HL-60/S4 treated with retinoic acid at 250 ng/mL for 4 days and 3 days (cell line): ENCODE data around the gene AP1G2.
"Not testable (repeated sequence)": the region's sequence is repeated elsewhere in the genome, so short reads cannot be mapped to it uniquely, and the experiment has no call there.

ENCODE experiments used
- in situ Hi-C: fragments of 300-500 bp; cut with MboI; formaldehyde crosslinking; loops from 2 replicates; pipeline ENCODE4 v1.7.0; 2022; ENCODE audit warnings: low sequenced_read_pairs

The AP1G2 gene, protein sequence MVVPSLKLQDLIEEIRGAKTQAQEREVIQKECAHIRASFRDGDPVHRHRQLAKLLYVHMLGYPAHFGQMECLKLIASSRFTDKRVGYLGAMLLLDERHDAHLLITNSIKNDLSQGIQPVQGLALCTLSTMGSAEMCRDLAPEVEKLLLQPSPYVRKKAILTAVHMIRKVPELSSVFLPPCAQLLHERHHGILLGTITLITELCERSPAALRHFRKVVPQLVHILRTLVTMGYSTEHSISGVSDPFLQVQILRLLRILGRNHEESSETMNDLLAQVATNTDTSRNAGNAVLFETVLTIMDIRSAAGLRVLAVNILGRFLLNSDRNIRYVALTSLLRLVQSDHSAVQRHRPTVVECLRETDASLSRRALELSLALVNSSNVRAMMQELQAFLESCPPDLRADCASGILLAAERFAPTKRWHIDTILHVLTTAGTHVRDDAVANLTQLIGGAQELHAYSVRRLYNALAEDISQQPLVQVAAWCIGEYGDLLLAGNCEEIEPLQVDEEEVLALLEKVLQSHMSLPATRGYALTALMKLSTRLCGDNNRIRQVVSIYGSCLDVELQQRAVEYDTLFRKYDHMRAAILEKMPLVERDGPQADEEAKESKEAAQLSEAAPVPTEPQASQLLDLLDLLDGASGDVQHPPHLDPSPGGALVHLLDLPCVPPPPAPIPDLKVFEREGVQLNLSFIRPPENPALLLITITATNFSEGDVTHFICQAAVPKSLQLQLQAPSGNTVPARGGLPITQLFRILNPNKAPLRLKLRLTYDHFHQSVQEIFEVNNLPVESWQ

DNA sequence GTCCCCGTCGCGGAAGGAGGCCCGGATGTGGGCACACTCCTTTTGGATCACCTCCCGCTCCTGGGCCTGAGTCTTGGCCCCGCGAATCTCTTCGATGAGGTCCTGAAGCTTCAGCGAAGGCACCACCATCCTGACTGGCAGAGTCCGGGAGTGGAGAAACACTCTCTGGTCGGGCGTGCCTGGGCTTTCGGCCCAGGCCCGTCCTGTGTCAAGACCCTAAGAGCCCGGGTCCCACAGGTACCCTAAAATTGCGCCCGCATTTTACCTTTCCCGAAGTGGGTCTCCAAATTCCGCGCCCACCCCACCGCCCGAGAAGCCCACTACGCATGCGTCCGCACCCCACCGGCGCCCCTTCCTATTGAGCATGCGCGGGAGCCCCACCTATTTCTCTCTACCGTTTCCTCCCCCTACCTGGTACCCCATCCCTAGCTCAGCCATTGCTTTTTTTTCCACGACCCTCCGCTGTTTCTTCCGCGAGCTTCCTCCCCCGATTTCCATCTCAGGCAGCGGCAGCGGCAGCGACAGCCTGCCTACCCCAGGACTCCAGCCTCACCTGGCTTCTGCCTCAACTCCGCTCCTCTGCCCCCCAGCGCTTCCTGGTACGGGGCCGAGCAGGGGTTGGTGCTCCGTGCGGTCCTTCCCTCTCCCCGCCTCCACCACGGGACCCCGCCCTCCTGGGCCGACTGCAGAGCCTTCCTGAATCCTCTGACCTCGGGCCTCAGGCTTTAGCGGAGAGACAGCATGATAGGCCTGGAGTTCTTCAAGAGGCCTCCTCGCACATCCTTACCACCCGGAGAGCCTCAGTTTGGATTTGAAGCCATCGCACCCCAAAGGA, at the start of gene AP1G2:
TSS of gene AP1G2 (minus strand) at position 606 of the 835 bp plus-strand sequence. CDS start at position 129, 477 bp downstream.
- in situ Hi-C loops = no loop called here

DNA sequence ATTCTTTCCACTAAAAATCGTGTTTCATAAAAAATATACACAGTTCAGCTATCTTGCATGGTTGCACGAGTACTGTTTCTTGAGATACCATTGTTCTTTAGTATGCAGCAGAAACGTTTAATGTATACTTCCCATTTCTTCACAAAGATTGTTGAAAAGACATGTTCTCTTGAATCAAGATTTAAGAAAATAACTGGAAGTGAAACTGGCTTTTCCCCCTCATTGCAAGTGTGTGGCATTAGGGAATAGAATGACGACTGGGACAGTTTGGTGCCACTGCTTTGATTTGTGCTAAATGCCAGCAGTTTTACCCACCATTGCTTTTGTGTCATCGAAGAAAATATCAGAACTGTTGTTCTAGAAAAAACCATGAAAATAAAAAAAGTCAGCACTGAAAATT, 48.3 kb upstream of the AP1G2 start:
- in situ Hi-C loops = no loop called here

DNA sequence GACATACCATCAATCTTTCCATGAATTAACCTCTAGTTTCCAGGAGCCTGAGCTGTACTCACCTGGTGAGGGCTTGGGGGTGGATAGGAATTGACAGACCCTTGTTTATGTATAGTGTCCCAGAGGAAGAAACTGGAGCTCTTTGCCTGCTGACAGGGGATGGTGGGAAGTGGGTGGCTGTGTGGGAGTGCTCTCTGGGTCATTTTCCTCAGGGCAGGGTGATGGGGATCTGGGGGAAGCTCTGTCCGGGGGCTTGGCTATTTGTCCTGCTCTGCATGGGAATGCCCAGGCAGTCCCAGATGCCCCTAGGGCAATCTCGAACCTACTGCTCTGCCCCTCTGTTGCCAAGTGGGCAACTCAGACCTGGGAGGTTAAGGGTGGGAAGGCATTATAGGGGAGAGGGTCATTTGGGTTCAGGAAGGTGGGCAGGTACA, 46.8 kb upstream of the AP1G2 start:
- in situ Hi-C loops = no loop called here

DNA sequence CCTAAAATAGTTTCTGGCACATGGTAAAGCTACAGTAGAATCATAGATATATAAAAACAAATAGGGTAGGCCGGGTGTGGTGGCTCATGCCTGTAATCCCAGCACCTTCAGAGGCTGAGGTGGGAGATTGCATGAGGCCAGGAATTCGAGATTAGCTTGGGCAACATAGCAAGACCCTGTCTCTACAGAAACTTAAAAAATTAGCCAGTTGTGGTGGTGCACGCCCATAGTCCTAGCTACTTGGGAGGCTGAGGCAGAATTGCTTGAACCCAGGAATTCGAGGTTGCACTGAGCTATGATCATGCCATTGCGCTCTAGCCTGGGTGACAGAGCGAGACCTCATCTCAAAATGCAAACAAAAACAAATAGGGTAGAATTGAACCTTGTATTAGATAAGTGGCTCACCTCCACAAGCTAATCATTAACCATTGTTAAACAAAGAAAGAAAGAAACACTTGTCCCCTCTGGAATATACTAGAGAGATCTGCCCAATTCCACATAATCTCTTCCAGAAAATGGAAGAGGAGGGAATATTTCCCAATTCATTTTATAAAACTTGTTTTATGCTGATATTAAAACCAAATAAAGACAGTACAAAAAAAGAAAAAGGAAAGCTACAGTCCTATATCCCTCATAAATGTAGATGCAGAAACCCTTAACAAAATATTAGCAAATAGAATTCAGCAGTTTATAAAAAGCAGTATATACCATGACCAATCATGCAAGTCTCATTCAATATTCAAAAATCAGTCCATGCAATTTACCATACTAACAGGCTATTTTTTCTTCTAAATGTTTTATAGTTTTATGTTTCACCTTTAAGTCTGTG, 45.9 kb upstream of the AP1G2 start:
- in situ Hi-C loops = no loop called here

DNA sequence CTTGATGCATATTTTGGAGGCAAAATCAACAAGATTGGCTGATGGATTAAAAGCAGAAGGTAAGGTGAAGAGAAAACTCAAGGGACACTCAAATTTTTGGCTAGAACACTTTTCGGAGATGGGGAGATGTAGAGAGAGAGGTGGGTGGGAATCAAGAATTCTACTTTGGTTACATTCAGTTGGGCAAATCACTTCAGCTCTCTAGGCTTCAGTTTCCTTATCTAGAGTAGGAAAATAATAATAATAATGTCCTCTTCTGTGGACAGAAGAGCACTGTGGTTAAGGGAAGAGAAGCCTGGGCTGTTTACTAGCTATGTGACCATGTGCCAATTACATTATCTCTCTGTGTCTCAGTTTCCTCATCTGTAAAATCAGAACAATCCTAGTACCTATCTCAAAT, 45.2 kb upstream of the AP1G2 start:
- in situ Hi-C loops = no loop called here

DNA sequence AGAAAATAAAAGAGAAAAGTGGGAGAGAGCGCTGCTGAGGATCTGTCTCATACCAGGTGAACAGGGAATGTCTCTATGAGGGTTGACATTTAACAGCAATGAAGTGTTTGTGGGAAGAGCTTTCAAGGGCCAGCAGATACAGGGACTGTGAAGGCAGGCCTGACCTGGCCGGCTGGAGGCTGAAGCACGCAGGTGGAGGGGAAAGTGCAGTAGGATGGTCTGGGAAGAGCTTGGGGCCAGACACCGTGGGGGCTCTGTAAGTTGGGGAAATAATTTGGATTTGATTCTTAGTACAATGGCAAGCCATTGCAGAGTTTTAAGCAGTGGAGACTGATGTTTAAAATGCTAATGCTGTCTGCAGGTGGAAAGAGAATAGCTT, 44.8 kb upstream of the AP1G2 start:
- in situ Hi-C loops = no loop called here

DNA sequence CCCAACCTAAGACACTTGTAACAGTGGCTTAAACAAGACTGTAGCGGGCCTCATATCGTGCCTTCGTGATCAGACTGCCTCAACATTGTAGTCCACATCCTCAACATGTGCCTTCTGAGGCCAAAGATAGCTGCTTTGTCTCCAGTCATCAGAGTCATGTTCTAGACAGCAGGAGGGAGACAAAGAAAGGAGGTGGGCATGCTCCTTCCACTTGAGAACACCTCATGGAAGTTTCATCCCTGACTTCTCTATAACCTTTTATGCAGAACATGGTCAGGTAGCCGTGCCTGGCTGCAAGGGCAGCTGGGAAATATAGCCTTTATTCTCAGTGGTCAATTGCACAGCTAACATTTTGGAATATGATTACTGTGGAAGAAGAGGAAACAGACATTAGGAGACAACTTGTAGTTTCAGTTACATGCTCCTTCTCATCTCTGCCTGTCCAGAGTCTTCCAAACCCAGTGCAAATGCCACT, 43.3 kb upstream of the AP1G2 start:
- in situ Hi-C loops = no loop called here

DNA sequence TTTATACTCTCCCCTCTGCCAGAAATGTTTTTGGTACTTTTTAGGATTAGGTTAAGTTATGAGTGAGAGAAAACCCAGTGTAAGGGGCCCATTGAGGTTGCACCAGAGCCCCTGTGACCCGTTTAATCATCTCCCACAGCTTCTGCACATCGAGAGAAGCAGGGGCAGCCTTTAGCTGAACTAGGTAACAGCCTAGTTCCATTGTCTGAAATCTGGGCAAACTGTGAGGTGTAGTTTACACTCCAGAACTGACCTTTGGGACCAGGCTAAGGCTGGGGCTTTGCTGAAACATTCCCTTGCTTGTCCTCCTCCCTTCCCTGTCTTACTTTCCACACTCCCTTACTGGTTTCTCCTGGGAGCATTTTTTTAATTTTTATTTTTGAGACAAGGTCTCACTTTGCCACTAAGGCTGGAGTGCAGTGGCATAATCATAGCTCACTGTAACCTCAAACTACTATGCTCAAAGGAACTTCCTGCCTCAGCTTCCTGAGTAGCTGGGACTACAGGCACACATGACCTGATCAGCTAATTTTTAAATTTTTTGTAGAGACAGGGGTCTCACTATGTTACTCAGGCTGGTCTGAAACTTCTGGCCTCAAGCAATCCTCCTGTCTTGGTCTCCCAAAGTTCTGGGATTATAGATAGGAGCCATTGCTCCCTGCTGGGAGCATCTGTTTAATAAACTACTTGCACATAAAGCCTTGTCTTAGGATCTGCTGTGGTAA, 42.7 kb upstream of the AP1G2 start:
- in situ Hi-C loops = no loop called here

DNA sequence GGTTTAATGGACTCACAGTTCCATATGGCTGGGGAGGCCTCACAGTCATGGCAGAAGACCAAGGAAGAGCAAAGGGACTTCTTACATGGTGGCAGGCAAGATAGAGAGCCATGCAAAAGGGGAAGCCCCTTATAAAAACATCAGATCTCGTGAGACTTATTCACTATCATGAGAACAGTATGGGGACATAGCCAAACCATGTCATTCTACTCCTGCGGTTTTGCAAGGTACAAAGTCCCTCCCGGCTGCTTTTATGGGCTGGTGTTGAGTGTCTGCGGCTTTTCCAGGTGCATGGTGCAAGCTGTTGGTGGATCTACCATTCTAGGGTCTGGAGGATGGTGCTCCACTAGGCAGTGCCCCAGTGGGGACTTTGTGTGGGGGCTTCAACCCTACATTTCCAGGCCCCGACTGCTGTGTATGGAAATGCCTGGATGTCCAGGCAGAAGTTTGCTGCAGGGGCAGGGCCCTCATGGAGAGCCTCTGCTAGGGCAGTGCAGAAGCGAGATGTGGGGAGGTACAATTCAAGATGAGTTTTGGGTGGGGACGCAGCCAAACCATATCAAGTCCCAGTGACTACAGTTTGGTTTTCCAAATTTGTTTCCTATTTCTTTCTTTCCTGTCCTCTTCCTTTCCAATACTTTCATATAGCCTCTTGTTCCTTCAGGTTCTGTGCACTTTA, 42.0 kb upstream of the AP1G2 start:
- in situ Hi-C loops = not testable (repeated sequence)

DNA sequence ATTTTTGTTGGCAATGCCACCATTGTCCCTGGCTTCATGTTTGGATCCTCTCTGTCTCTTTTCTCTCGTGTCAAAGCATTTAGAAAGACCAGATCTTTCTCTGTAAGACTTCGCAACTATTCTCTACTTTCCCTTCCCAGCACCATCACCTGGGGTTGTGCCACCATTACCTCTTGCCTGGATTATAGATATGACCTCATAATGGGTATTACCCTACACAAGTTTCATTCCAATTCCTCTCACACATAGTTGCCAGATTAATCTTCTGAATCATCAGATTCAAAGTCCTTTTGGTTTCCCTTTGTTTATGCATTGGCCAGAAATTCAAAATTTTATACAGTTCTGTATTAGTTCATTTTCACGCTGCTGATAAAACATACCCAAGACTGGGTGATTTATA, 41.4 kb upstream of the AP1G2 start:
- in situ Hi-C loops = no loop called here

DNA sequence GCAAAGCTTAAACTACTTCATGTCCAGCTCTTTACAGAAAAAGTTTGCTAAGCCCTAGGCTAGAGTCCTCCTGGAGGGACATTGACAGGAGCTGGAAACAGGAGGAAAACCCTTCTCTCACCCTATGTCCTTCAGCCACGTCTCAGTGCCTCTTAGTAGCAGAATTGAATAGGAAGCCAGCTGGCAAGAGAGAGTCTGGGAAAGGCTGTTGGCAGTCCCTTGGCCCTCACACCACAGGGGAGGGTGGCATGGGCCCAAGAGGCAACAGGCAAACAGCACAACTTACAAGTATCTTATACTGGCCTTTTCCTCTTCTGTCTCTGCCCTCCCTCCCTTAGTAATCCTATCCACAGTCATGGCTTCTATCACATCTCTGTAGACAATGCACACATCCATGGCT, 40.9 kb upstream of the AP1G2 start:
- in situ Hi-C loops = no loop called here

DNA sequence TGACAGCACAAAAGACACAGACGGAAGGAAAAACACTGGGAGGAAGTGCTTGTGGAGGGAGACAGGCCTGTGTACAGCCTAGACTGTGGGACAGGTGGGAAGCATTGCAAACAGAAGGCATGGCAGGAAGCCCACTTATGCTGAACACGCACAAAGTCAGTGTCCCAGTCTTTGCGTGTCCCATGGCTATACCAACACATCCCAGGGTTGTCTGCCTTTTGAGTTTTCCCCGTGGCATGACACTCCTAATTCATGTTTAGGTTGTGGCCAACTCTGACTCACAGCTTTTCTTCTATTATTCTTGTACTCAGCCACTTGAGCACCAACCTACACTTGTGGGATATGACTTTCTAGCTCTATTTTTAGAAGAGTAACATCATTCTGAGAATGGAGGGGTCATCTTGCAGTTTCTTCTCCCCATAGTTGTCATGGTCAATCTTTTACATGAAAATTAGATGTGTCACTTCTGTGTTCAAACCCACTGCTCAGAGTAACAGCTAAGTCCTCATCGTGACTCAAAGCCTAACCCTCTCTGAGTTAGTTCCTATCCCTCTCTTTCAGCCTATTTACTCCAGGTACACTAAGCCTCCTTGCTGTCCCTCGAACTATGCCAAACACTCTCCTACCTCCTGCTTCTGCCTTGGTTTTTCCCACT, 38.5 kb upstream of the AP1G2 start:
- in situ Hi-C loops = no loop called here

DNA sequence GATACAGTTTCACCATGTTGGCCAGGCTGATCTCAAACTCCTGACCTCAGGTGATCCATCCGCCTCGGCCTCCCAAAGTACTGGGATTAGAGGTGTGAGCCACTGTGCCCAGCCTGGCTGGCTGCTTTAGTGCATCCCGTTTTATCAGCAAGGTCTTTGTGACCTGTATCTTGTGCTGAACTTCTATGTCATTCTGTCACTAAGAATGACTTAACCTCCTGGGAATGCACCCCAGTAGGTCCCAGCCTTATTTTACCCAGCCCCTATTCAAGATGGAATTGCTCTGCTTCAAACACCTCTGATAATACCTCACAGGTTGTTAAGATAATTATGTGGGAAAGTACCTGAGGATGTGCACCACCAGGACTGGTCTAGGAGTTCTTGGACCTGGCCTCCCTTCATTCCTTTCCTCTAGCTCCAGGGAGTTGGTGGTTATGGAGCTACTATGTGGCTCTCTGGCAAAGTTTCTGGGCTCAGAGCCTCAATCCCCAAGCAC, 37.1 kb upstream of the AP1G2 start:
- in situ Hi-C loops = no loop called here

DNA sequence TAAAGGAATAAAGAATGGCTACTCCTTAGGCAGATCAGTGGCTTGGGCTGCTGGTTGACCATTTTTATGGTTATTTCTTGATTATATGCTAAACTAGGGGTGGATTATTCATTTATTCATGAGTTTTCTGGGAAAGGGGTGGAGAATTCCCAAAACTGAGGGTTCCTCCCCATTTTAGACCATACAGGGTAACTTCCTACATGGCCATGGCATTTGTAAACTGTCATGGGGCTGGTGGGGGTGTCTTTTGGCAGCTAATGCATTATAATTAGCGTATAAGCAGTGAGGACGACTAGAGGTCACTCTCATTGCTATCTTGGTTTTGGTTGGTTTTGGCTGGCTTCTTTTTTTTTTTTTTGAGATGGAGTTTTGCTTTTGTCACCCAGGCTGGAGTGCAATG, 36.6 kb upstream of the AP1G2 start:
- in situ Hi-C loops = no loop called here

DNA sequence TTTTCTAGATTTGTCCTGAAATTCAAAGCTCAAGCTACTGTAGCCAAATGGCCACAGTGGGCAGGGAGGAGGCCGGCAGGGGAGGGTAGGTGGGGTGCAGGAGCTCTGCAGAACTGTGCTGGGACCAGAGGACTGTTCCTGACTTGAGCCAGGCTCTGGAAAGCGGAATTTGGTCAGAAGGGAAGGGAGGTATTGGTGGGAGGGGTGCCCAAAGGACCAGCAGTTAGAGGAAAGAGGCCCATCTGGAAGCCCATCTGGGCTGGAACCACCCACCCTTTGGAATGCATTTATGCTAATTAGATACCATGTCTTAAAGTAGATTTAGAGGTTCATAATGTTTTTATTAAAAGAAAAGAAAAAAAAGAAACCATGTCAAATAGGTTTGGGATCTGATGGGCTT, 35.5 kb upstream of the AP1G2 start:
- in situ Hi-C loops = no loop called here

DNA sequence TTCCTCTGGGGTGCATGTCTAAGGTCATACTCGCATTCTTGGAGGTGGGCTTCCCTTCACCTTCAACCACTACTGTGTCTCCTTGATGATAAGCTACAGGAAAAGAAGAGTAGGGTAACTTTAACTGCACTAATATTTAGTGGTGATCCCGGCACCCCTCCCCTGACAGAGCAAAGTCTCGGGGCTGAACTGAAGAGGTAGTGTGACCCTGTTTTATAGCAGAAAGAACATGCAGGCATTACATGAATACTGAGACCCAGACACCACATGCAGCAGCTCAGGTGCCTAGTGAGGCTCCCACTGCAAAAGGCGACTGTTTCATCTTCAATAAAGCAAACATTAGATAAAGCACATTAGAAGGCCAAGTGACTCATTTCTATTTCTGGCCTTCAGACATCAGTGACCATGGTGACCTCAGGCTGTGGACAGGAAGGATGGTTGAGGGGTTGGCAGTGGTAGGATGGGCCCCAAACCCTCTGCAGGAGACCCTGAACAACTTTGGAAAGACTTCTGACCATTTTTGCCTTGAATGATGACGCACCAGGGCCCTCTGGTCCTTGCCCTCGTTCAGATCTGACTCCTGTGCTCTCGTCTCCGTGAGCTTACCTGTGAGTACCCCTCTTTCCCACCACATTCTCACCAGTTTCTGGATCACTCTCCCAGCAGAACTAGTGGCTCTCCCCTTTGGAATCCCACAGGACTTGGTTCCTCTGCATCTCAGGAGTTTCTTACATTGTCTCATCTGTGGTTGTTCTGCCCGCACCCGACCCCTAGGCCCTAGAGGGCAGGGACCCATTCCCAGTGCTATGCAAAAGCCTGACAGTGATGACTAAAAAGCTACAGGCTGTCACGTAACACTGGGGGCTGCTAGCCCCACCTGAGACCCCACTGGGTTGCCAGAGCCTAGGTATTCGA, 34.8 kb upstream of the AP1G2 start:
- in situ Hi-C loops = no loop called here

DNA sequence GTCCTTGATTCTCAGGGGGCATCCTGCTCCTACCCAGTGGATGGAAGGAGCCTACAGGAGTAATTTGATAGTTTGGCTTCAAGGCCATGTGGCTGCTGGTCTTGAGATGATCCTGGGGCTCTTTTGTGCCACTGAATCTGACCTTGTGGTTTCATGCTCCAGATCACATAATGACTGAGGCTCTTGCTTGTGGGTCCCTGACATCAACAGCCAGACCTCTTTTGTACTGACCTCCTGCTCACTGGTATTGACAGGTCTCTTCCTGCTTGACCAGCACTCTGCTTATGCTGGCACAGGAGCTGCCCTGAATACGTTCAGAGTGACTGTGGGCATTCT, 34.2 kb upstream of the AP1G2 start:
- in situ Hi-C loops = no loop called here

DNA sequence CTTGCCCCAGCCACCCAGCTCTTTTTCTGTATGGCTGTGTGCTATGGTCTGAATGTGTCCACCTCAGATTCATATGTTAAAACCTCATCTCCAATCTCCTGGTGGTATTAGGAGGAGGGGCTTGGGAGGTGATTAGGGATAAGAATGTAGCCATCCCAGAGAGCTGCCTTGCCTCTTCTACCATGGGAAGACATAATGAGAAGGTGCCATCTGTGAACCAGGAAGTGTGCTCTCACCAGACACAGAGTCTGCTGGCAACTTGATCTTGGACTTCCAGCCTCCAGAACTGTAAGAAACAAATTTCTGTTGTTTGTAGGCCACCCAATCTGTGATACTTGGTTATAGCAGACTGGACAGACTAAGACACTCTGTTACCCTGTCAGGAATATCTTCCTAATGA, 33.8 kb upstream of the AP1G2 start:
- in situ Hi-C loops = no loop called here
